Fibroblast of lung (primary cell): ENCODE data around the gene TNFSF9.

ENCODE experiments used
- CTCF ChIP-seq, 2 donors: IDR thresholded peaks in 1 of 2; conservative IDR thresholded peaks in 1 of 2; 1 replicate in 1 of 2; 2 replicates in 1 of 2; pipeline ENCODE4 v1.5.1; 2011 to 2012; ENCODE audit warnings: low read length in 2 of 2, control low read depth in 1 of 2, inconsistent platforms in 1 of 2, low read depth in 1 of 2, mild to moderate bottlenecking in 1 of 2
- EZH2 ChIP-seq: IDR thresholded peaks from 2 replicates; pipeline ENCODE4 v1.5.1; 2012; ENCODE audit warnings: low read length, control low read depth, mild to moderate bottlenecking; ENCODE audit errors: missing control alignments

- TF ChIP-seq CTCF (conservative IDR thresholded peaks at IDR 0.05 in 1 of 2, IDR thresholded peaks at IDR 0.05 in 1 of 2; ENCODE audit: low read depth in 1 of 2, low read length in 2 of 2) = no peak
- TF ChIP-seq EZH2 = no peak
Observed at GRCh38 chr19:6551091-6551490, 20.3 kb downstream of the TNFSF9 start.
